Muscle layer of duodenum (tissue), 2 donors: ENCODE results near the gene PPP1R3E.
A peak's percentile ranks its signal among the peaks of the same experiment; 100 is the strongest.
"Not testable (repeated sequence)": the region's sequence is repeated elsewhere in the genome, so short reads cannot be mapped to it uniquely, and the experiment has no call there.

ENCODE experiments used
- H3K27ac ChIP-seq: one replicate; pipeline ENCODE4 v1.7.0; 2013; ENCODE audit warnings: mild to moderate bottlenecking, low read length
- H3K27me3 ChIP-seq: one replicate; pipeline ENCODE4 v1.7.0; 2013; ENCODE audit warnings: low read depth, mild to moderate bottlenecking, control low read depth, low read length
- H3K36me3 ChIP-seq, 2 donors: one replicate each; pipeline ENCODE4 v1.7.0; 2013; ENCODE audit warnings: low read length in 2 of 2, control low read depth in 1 of 2, mild to moderate bottlenecking in 1 of 2; ENCODE audit not compliant: insufficient read depth in 2 of 2, control insufficient read depth in 1 of 2
- H3K4me1 ChIP-seq, 2 donors: one replicate each; pipeline ENCODE4 v1.7.0; 2013; ENCODE audit warnings: low read length in 2 of 2, mild to moderate bottlenecking in 2 of 2, control low read depth in 1 of 2, moderate library complexity in 1 of 2; ENCODE audit not compliant: insufficient read depth in 2 of 2, control insufficient read depth in 1 of 2
- H3K4me3 ChIP-seq, 2 donors: one replicate each; pipeline ENCODE4 v1.7.0; 2013; ENCODE audit warnings: low read length in 2 of 2, low read depth in 1 of 2, mild to moderate bottlenecking in 1 of 2
- H3K9me3 ChIP-seq, 2 donors: one replicate each; pipeline ENCODE4 v1.7.0; 2013; ENCODE audit warnings: low read length in 2 of 2, control low read depth in 1 of 2, mild to moderate bottlenecking in 1 of 2; ENCODE audit not compliant: control insufficient read depth in 1 of 2
- donor health status: healthy.

PPP1R3E gene

DNA sequence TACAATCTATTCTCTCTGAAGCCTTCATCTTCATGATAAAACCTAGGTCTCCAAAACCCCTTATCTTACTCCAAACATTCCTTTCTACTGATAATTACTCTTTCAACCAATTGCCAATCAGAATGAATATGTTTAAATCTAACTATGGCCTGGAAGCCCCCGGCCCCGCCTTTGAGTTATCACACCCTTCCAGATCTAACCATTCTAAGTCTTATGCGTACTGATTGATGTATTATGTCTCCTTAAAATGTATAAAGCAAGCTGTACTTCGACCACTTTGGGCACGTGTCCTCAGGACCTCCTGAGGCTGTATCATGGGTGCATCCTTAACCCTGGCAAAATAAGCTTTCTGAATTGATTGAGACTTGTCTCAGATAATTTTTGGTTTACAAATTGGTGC is 33.0 kb upstream of the PPP1R3E start:
- Histone ChIP-seq H3K36me3 (no peaks in the 10 kb centered on the region), H3K27ac (no peak overlapping the region)

DNA sequence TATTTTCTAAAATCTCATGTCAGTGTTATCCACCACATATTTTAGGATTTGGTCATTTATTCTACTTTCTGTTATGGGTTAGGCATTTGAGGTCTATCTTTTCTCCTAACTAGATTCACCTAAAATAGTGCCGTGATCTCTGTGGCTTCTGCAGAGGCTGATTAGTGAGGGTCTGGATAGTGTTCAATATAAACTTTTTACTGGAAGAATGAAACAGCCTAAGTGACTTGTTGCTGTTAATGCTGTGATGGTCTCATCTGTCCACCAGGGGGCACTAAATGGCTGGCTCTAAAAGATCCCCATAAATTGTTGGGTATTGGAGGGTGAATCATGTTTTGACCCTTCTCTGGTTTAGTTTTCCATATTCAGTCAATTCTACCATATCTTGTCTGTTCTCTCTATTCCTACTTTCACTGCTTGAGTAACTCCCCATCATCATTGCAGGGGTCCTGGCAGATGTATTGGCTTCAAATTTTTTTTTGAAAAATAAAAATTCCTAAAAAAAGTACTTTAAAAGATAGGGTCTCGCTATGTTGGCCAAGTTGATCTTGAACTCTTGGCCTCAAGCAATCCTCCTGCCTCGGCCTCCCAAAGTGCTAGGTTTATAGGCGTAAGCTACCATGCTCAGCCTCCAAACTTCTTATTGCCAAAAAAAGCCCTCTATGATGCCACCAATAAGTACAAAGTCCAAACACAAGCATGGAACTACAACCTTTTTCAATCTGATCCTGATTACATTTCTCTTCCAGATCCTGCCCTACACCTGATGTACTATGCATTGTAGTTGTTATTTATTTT is 25.5 kb upstream of the PPP1R3E start:
- no peaks in the 10 kb centered on the region for H3K9me3 ChIP-seq
- H3K36me3 ChIP-seq: peaks cover 19 to 26% of the 10 kb centered on the region in 2 donors
- H3K4me1 ChIP-seq: peaks cover 3 to 4% of the 10 kb centered on the region in 2 donors
- H3K4me3 ChIP-seq: no peak overlapping the region
- H3K27ac ChIP-seq: no peak overlapping the region
- no peaks in the 10 kb centered on the region for H3K27me3 ChIP-seq

More for the DNA sequence above, 33.0 kb upstream of the PPP1R3E start:
- Histone ChIP-seq H3K4me3 (no peak overlapping the region), H3K4me1 (no peaks in the 10 kb centered on the region), H3K27me3 (no peaks in the 10 kb centered on the region), H3K9me3 (no peaks in the 10 kb centered on the region)

GRCh38 chr14:23326491-23327332 is 24.1 kb upstream of the PPP1R3E start:
- H3K27me3 ChIP-seq: no peaks in the 10 kb centered on the region
- H3K27ac ChIP-seq: no peak overlapping the region
- H3K36me3 ChIP-seq: peaks cover 23 to 26% of the 10 kb centered on the region in 2 donors
- H3K9me3 ChIP-seq: no peaks in the 10 kb centered on the region
- no peak overlapping the region for H3K4me3 ChIP-seq
- H3K4me1 ChIP-seq: peaks cover 11 to 15% of the 10 kb centered on the region in 2 donors

DNA sequence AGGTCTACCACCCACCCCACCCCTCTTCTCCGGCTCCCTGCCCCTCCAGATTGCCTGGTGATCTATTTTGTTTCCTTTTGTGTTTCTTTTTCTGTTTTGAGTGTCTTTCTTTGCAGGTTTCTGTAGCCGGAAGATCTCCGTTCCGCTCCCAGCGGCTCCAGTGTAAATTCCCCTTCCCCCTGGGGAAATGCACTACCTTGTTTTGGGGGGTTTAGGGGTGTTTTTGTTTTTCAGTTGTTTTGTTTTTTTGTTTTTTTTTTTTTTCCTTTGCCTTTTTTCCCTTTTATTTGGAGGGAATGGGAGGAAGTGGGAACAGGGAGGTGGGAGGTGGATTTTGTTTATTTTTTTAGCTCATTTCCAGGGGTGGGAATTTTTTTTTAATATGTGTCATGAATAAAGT is 23.1 kb upstream of the PPP1R3E start:
- H3K9me3 ChIP-seq, H3K27me3 ChIP-seq, H3K4me3 ChIP-seq, H3K27ac ChIP-seq: not testable (repeated sequence)
- H3K4me1 ChIP-seq: peaks cover 11 to 15% of the 10 kb centered on the region in 2 donors
- H3K36me3 ChIP-seq: peaks cover 23 to 26% of the 10 kb centered on the region in 2 donors

DNA sequence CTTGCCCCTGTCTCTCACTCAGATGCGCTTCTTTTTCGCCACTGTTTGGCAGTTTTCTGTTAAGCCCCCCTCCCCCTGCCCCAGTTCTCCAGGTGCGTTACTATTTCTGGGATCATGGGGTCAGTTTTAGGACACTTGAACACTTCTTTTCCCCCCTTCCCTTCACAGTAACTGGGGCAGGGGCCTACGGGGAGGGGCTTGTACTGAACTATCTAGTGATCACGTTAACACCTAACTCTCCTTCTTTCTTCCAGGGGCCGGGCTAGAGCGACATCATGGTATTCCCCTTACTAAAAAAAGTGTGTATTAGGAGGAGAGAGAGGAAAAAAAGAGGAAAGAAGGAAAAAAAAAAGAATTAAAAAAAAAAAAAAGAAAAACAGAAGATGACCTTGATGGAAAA is 22.3 kb upstream of the PPP1R3E start:
- Histone ChIP-seq H3K27ac (no peak overlapping the region), H3K27me3 (no peaks in the 10 kb centered on the region), H3K4me3 (no peak overlapping the region), H3K4me1 (peaks cover 11 to 19% of the 10 kb centered on the region in 2 donors), H3K36me3 (peaks cover 23 to 31% of the 10 kb centered on the region in 2 donors), H3K9me3 (no peaks in the 10 kb centered on the region)

- Histone ChIP-seq H3K27me3 (no peaks in the 10 kb centered on the region), H3K36me3 (peaks cover 23 to 31% of the 10 kb centered on the region in 2 donors), H3K9me3 (no peaks in the 10 kb centered on the region), H3K4me3 (no peak overlapping the region), H3K27ac (no peak overlapping the region), H3K4me1 (peaks cover 11 to 19% of the 10 kb centered on the region in 2 donors)
These were observed 21.8 kb upstream of the PPP1R3E start for GRCh38 chr14:23324455-23324846.

DNA sequence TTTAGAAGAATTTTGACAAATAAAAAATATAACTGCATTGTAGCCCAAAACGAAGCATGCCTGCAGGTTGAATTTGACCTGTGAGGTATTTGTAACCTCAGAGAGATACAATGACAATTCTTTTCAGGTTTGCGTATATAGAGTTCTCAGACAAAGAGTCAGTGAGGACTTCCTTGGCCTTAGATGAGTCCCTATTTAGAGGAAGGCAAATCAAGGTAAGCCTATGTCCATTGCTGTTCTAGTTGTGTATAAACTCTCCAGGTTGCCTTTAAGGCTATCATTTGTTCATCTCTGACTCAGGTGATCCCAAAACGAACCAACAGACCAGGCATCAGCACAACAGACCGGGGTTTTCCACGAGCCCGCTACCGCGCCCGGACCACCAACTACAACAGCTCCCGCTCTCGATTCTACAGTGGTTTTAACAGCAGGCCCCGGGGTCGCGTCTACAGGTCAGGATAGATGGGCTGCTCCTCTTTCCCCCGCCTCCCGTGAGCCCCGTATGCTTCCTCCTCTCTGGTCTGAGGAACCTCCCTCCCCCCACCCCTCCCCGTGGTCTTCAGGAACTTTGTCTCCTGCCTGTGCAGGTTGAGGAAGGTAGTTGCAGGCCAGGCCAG is 21.3 kb upstream of the PPP1R3E start:
- peaks cover 23 to 31% of the 10 kb centered on the region in 2 donors for H3K36me3 ChIP-seq
- H3K4me1 ChIP-seq: peaks cover 11 to 19% of the 10 kb centered on the region in 2 donors
- no peak overlapping the region for H3K27ac ChIP-seq
- no peak overlapping the region for H3K4me3 ChIP-seq
- H3K9me3 ChIP-seq: no peaks in the 10 kb centered on the region
- H3K27me3 ChIP-seq: no peaks in the 10 kb centered on the region

GRCh38 chr14:23322568-23323517 is 20.2 kb upstream of the PPP1R3E start:
- Histone ChIP-seq H3K4me1 (peaks cover 11 to 19% of the 10 kb centered on the region in 2 donors), H3K27ac (peak overlapping the region; percentile 92), H3K36me3 (peaks cover 23 to 31% of the 10 kb centered on the region in 2 donors), H3K4me3 (peak overlapping the region; percentile 75 to 94), H3K9me3 (no peaks in the 10 kb centered on the region), H3K27me3 (no peaks in the 10 kb centered on the region)

- H3K4me3 ChIP-seq: peak overlapping the region; percentile 75 to 94
- no peaks in the 10 kb centered on the region for H3K9me3 ChIP-seq
- H3K36me3 ChIP-seq: peaks cover 23 to 31% of the 10 kb centered on the region in 2 donors
- H3K27ac ChIP-seq: peak overlapping the region; percentile 92
- H3K27me3 ChIP-seq: no peaks in the 10 kb centered on the region
- peaks cover 11 to 19% of the 10 kb centered on the region in 2 donors for H3K4me1 ChIP-seq
These were observed 19.2 kb upstream of the PPP1R3E start for GRCh38 chr14:23321572-23322547.
